ENCODE measurements around the gene PRTFDC1.
"Not testable (repeated sequence)": the region's sequence is repeated elsewhere in the genome, so short reads cannot be mapped to it uniquely, and the experiment has no call there.

Gene PRTFDC1

DNA sequence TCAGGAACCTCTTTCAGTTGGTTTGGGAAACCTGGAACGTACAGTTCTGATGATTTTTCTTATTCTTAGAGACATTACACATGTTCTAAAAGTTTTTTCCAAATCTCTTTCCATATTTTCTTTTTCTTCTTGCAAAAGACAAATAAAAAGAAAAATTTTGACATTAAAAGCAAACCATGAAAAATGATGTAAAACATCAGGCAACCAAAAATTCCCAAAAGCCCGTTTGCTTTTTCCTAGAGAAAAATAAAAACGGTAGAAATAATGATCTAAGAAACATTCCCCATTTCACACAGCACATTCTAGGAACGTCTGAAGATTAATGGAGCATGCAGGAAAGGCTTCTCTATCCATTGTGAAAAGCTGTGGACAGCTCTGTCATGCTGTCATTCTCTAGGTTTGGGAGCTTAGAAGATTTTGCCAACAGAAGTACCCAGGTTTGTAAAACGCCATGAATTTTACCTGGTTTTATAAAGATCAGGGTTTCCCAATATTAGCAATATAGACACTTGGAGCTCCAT is 11.2 kb upstream of the PRTFDC1 start:
- no peak for DNase-seq

GRCh38 chr10:24962995-24963394 is 10.6 kb upstream of the PRTFDC1 start:
- DNase-seq = no peak

- no peak for DNase-seq
These were observed 9.2 kb upstream of the PRTFDC1 start for GRCh38 chr10:24961582-24961981.

GRCh38 chr10:24959382-24959730 is 7.0 kb upstream of the PRTFDC1 start:
- no peak for DNase-seq

GRCh38 chr10:24958721-24959381 is 6.4 kb upstream of the PRTFDC1 start:
- DNase-seq = no peak

DNA sequence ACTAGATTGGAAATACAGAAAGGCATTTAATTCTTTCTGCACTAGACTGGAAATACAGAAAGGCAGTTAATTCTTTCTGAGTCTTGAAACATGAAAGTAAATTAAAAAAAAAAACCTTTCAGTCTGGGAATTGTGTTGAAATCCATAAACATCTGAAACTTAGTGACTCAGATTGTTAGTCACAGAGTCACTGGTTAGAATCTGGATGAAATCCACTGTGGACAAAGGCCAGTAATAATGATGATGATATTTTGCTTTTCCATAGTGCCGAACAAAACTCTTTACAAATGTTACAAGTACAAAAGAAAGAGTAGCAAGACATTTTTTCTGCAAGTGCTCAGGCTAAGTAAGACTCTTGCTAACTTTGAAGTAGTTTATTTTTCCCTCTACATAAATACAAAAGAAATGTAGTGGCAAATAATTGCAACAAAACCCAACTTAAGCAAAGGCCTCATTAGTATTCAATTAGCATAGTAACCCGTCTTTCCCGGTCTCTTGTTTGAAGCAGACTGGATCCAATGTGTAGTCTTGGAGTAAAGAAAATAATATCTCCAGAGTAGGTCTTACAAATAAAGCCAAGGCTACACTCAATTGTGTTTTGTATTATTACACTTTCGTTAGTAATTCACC is 5.8 kb upstream of the PRTFDC1 start:
- DNase-seq = no peak

DNA sequence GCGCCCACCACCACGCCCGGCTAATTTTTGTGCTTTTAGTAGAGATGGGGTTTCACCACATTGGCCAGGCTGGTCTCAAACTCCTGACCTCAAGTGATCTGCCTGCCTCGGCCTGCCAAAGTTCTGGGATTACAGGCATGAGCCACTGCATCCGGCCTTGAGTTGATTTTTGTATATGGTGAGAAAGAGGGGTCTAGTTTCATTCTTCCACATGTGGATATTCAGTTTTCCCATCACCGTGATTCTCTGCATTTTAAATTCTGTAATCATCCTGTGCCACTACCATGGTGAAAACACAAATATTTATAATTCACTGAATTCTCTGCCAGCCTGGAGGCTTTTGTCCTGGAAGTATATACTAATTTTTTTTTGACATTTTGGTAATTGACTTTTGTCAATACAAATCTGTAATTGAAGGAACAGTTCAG is 5.2 kb upstream of the PRTFDC1 start:
- not testable (repeated sequence) for DNase-seq

GRCh38 chr10:24953675-24954074 is 1.3 kb upstream of the PRTFDC1 start:
- DNase-seq = no peak

- DNase-seq = peak; percentile 45
These were observed 570 bp upstream of the PRTFDC1 start for GRCh38 chr10:24952707-24953645.

- no peak for DNase-seq
These were observed 934 bp downstream of the PRTFDC1 start for GRCh38 chr10:24951201-24952142.

DNA sequence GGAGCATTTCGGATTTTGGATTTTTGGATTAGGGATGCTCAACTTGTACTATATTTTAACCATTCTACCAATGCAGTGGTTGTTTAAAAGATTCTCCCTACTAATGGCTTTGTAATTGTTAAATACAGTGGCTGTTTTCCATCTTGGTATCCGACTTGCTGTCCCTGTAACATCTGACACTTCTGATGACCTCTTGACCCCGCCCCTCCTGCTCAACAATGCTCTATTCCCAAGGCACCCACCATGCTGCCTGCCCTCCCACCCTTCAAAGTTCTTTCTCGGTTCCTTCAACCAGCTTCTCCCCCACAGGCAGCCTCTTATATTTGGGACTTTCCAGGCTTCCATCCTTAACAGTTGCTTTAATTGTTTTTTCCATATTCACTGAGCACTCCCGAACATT is 2.0 kb downstream of the PRTFDC1 start:
- no peak for DNase-seq

GRCh38 chr10:24949616-24950015 is 2.8 kb downstream of the PRTFDC1 start:
- DNase-seq = no peak

DNA sequence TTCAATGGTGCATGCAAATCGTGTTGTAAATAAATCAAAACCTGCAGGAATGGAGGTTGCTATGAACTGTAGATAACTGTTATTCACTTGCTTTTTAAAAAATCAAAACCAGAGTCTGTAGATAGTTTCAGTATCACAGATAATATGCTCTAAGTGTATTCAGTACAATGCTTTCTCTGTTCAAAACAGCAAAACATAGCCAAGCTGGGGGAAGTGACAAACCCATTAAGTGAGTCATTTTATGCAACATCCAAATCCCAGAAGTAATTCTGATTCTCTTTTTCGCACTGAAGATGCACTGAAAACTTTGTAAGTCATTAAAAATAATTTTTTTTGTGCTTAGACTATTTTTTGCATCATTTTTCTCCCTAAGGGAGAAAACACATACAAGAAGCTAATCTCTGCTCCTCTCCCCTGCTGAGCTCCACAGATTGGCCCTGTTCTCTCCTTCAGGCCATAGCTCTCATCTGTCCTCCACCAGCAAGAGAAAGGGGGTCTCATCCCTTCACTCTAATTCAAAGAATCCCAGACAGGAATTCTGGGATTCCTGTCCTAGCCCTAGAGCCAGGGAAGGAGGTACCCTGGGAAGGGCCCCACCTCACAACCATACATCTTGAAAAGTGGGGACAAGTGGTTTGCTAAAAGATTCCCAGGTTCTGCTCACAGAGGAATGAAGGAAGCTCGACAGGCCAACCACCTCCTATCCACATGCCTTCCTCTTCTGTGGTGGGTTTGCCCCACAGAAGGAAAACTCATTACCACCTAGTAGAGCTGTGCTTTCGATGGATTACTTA is 4.9 kb downstream of the PRTFDC1 start:
- no peak for DNase-seq

GRCh38 chr10:24944512-24945255 is 7.7 kb downstream of the PRTFDC1 start:
- no peak for DNase-seq

DNA sequence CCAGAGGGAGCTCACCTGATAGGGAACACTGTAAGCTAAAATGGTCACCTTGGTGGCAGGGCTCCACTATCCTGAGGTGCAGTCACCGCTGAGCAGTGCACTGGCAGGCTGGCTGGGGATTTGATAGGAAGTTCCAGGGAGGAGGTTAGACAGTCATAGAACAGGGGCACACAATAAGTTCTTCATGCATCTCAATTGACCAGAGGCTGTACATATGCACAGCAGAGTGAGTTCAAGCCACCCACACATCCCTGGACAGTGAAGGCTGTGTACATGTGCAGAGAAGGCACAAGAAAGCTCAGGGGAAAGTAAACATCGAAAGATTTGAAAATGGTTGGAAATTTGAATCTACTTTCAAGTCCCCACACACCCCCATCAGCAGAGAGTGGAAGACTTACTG is 13.9 kb downstream of the PRTFDC1 start:
- no peak for DNase-seq

GRCh38 chr10:24938076-24938475 is 14.3 kb downstream of the PRTFDC1 start:
- no peak for DNase-seq

GRCh38 chr10:24935504-24936292 is 16.7 kb downstream of the PRTFDC1 start:
- no peak for DNase-seq

GRCh38 chr10:24931236-24931635 is 21.2 kb downstream of the PRTFDC1 start:
- no peak for DNase-seq

GRCh38 chr10:24930427-24930826 is 22.0 kb downstream of the PRTFDC1 start:
- DNase-seq = no peak

GRCh38 chr10:24929904-24930303 is 22.5 kb downstream of the PRTFDC1 start:
- no peak for DNase-seq
